ENCODE data around the gene DLD. TPM values are rescaled to one million over a fixed set of nuclear protein-coding genes. Genes with fewer than 3 reads are reported as not detected.

DLD gene
- total RNA-seq, 2 donors from 2014 or later: 77.4 to 84.1 TPM

DNA sequence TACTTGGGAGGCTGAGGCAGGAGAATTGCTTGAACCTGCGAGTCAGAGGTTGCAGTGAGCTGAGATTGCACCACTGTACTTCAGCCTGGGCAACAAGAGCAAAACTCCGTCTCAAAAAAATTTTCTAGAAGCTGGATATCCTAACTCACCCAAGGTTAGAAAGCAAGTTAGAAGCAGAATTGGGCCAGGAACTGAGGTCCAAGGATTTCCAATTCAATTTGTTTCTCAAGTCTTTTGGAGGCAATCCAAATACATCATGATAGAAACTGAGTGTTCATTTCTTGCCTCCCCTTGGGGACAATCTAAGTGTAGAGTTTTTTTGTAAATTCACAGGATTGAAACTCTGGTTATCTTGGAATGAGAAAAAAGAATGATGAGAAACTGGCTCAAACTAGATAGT, 66.5 kb downstream of the DLD start:
- DNase-seq (ENCODE audit: low spot score): no peak
- H3K4me1 ChIP-seq (replicated peaks): no peaks in the 10 kb centered on the region
- intact Hi-C loops (cut with DNase I): no loop called here
- no peaks in the 10 kb centered on the region for H3K27me3 ChIP-seq (replicated peaks; ENCODE audit: insufficient read depth)
- 72% methylated on average over 2 of the region's 2 CpGs for WGBS
- no peak overlapping the region for H3K27ac ChIP-seq
- no peaks in the 10 kb centered on the region for H3K9me3 ChIP-seq
- no peaks in the 10 kb centered on the region for H3K36me3 ChIP-seq
- no peak overlapping the region for H3K4me3 ChIP-seq
- no peak for TF ChIP-seq POLR2A (IDR thresholded peaks at IDR 0.05)
- TF ChIP-seq, protein P1, sequence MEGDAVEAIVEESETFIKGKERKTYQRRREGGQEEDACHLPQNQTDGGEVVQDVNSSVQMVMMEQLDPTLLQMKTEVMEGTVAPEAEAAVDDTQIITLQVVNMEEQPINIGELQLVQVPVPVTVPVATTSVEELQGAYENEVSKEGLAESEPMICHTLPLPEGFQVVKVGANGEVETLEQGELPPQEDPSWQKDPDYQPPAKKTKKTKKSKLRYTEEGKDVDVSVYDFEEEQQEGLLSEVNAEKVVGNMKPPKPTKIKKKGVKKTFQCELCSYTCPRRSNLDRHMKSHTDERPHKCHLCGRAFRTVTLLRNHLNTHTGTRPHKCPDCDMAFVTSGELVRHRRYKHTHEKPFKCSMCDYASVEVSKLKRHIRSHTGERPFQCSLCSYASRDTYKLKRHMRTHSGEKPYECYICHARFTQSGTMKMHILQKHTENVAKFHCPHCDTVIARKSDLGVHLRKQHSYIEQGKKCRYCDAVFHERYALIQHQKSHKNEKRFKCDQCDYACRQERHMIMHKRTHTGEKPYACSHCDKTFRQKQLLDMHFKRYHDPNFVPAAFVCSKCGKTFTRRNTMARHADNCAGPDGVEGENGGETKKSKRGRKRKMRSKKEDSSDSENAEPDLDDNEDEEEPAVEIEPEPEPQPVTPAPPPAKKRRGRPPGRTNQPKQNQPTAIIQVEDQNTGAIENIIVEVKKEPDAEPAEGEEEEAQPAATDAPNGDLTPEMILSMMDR (IDR thresholded peaks at IDR 0.05): no peak
- TF ChIP-seq POLR2AphosphoS5 (IDR thresholded peaks at IDR 0.05): no peak

DNA sequence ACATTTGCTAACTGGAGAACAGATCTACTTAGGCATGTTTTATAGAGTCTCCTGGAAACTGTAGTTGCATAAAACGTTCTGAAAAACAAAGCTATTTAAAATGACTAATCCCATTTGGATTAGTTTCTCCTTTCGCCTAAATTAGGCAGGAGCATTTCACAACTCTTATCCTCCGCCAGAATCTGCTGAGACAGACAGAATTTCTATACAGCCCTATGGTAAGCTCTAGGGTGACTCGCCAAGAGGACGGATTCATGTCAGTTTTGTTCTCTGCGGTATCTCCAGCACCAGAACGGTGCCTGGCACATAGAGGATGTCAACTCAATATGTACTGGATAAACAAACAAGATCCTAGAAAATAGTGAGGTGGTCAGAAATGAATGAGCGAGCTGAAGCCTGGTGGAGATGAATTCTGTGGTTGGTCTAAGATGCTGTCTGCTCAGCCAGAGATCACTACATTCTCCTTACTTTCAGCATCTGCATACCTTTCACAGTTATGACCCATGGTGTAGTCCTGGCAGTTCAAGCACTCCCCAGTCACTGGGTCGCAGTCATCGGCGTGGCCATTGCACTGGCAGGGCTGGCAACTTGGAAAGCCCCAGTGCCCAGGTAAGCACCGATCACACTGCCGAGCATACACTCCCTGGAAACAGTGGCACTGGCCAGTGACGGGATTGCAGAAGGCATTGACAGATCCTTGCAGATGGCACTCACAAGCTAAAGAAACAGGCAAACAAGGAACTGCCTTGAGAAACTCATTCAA, 68.0 kb downstream of the DLD start:
- intact Hi-C loops (cut with DNase I): no loop called here
- Histone ChIP-seq H3K27me3 (replicated peaks; ENCODE audit: insufficient read depth) (no peaks in the 10 kb centered on the region), H3K27ac (no peak overlapping the region), H3K4me3 (no peak overlapping the region), H3K4me1 (replicated peaks) (no peaks in the 10 kb centered on the region), H3K36me3 (no peaks in the 10 kb centered on the region), H3K9me3 (no peaks in the 10 kb centered on the region)
- peak; percentile 23 for TF ChIP-seq POLR2AphosphoS5 (IDR thresholded peaks at IDR 0.05)
- TF ChIP-seq, protein P1 (IDR thresholded peaks at IDR 0.05): no peak
- TF ChIP-seq POLR2A (IDR thresholded peaks at IDR 0.05): no peak
- no peak for DNase-seq (ENCODE audit: low spot score)
- 66% methylated on average over 14 of the region's 14 CpGs for WGBS

DNA sequence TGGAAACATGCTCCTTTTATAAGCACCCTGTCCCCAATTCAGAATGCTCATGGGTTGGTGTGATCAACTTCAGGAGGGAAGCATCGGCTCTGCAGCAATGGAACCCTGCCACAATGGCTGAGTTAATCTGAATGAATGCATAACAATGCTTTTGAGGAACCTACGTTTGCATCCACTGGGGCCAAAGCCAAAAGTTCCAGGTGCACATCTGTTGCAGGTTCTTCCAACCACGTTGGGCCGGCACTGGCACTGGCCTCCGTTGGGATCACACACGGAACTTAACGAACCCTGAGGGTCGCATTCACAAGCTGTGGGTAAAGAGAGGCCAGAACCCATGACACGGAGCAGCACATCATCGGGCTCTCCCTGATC, 68.5 kb downstream of the DLD start:
- DNase-seq (ENCODE audit: low spot score): no peak
- Histone ChIP-seq H3K4me1 (replicated peaks) (no peaks in the 10 kb centered on the region), H3K36me3 (no peaks in the 10 kb centered on the region), H3K9me3 (no peaks in the 10 kb centered on the region), H3K27me3 (replicated peaks; ENCODE audit: insufficient read depth) (no peaks in the 10 kb centered on the region), H3K27ac (no peak overlapping the region), H3K4me3 (no peak overlapping the region)
- 74% methylated on average over 10 of the region's 10 CpGs for WGBS
- TF ChIP-seq POLR2AphosphoS5 (IDR thresholded peaks at IDR 0.05) (no peak), POLR2A (IDR thresholded peaks at IDR 0.05) (no peak)
- TF ChIP-seq, protein P1 (IDR thresholded peaks at IDR 0.05): no peak
- intact Hi-C loops (cut with DNase I): no loop called here

DNA sequence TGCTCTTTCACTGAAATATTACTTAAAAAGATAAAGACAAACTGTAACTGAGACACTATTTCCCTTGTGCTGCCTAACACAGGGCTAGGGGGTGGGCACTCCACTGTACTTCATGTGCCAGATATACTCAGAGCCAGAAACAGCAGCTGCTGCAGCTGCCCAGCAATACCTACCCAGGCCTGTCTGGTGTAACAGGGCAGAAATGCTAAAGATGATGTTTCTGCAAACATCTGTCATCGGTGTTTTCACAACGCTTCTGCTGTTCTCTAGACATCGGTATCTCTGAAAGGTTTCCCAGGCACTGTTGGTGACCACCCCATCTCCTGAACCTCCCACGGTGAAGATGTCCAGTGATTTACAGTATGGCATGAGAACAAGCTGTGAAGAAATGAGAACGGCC, 69.3 kb downstream of the DLD start:
- intact Hi-C loops (cut with DNase I): no loop called here
- Histone ChIP-seq H3K27ac (no peak overlapping the region), H3K27me3 (replicated peaks; ENCODE audit: insufficient read depth) (no peaks in the 10 kb centered on the region), H3K36me3 (no peaks in the 10 kb centered on the region), H3K9me3 (no peaks in the 10 kb centered on the region), H3K4me3 (no peak overlapping the region), H3K4me1 (replicated peaks) (no peaks in the 10 kb centered on the region)
- TF ChIP-seq POLR2A (IDR thresholded peaks at IDR 0.05) (no peak), POLR2AphosphoS5 (IDR thresholded peaks at IDR 0.05) (no peak)
- TF ChIP-seq, protein P1 (IDR thresholded peaks at IDR 0.05): no peak
- 77% methylated on average over 5 of the region's 5 CpGs for WGBS
- no peak for DNase-seq (ENCODE audit: low spot score)

DNA sequence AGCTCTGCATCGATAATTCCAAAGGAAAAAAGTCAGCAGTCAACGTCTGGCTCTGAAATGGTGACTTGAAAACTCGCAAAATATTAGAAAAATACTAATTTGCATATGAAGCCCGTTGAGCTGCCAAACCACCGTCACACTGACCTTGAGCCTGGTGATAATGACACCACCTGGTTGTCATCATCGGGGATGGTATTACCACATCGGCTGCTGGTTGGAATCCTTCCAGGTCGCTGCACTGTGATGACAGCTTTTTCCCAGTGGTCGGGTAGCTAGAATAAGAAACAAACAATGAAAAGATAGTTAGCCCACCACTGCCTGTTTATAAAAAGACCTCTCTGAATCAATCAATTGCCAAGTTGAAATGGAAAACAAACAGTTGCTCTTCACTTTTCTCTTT, 70.4 kb downstream of the DLD start:
- no peak overlapping the region for H3K4me3 ChIP-seq
- no peak for DNase-seq (ENCODE audit: low spot score)
- no peaks in the 10 kb centered on the region for H3K36me3 ChIP-seq
- no peaks in the 10 kb centered on the region for H3K9me3 ChIP-seq
- H3K4me1 ChIP-seq (replicated peaks): no peaks in the 10 kb centered on the region
- H3K27ac ChIP-seq: no peak overlapping the region
- 57% methylated on average over 9 of the region's 9 CpGs for WGBS
- intact Hi-C loops (cut with DNase I): no loop called here
- TF ChIP-seq POLR2AphosphoS5 (IDR thresholded peaks at IDR 0.05) (no peak), POLR2A (IDR thresholded peaks at IDR 0.05) (no peak)
- TF ChIP-seq, protein P1 (IDR thresholded peaks at IDR 0.05): no peak
- H3K27me3 ChIP-seq (replicated peaks; ENCODE audit: insufficient read depth): no peaks in the 10 kb centered on the region
